ENCODE measurements around the gene ERMARD. TPM values are rescaled to one million over a fixed set of nuclear protein-coding genes. Genes with fewer than 3 reads are reported as not detected.

The ERMARD gene
- total RNA-seq, 2 experiments from 2014 or later: 23.2 to 42.3 TPM

GRCh38 chr6:169807699-169808607 is 56.5 kb downstream of the ERMARD start:
- H3K4me3 ChIP-seq (ENCODE audit: low read depth, low read length, poor library complexity, severe bottlenecking): no peak overlapping the region
- DNase-seq (ENCODE audit: low spot score): no peak
- no TSS peak for BruUV-seq (replicated peaks)
- intact Hi-C loops (cut with micrococcal nuclease; ENCODE audit: unreplicated experiment): no loop called here
- TF ChIP-seq CTCF (conservative IDR thresholded peaks at IDR 0.05; ENCODE audit: low read length): no peak
- TF ChIP-seq EZH2phosphoT487 (IDR thresholded peaks at IDR 0.05; ENCODE audit: borderline replicate concordance, low read depth, low read length): no peak
- H4K20me1 ChIP-seq (ENCODE audit: insufficient read depth, low read length): no peaks in the 10 kb centered on the region
- H3K36me3 ChIP-seq (ENCODE audit: insufficient read depth, low read length): no peaks in the 10 kb centered on the region
- H3K27ac ChIP-seq (ENCODE audit: low read depth, low read length, poor library complexity, severe bottlenecking): no peak overlapping the region
- peaks cover 9% of the 10 kb centered on the region for H3K4me1 ChIP-seq (ENCODE audit: insufficient read depth, low read length, poor library complexity, severe bottlenecking)
- POLR2A ChIA-PET: interaction anchor here (1.3 kb wide), 1 partner anchor 10 kb away, joined by 5 read pairs; no protein-coding TSS in a partner anchor
- H3K79me2 ChIP-seq (ENCODE audit: insufficient read depth, low read depth, low read length): no peaks in the 10 kb centered on the region
- no peaks in the 10 kb centered on the region for H3K9me2 ChIP-seq (ENCODE audit: insufficient read depth, low read length)
- H3K4me2 ChIP-seq (ENCODE audit: low read length): no peak overlapping the region
- CTCF ChIA-PET (ENCODE audit: unreplicated experiment): interaction anchor here (2.3 kb wide), 1 partner anchor 18 kb away, joined by 15 read pairs; no protein-coding TSS in a partner anchor
- no peaks in the 10 kb centered on the region for H3K9me3 ChIP-seq (ENCODE audit: low read length)
- H2AFZ ChIP-seq (ENCODE audit: low read length): no peak overlapping the region

- POLR2A ChIA-PET: no interaction called here
- TF ChIP-seq EZH2phosphoT487 (IDR thresholded peaks at IDR 0.05; ENCODE audit: borderline replicate concordance, low read depth, low read length): no peak
- TF ChIP-seq CTCF (conservative IDR thresholded peaks at IDR 0.05; ENCODE audit: low read length): no peak
Observed at GRCh38 chr6:169808608-169808967, 57.2 kb downstream of the ERMARD start.

GRCh38 chr6:169809386-169809785 is 58.0 kb downstream of the ERMARD start:
- TF ChIP-seq EZH2phosphoT487 (IDR thresholded peaks at IDR 0.05; ENCODE audit: borderline replicate concordance, low read depth, low read length): no peak
- TF ChIP-seq CTCF (conservative IDR thresholded peaks at IDR 0.05; ENCODE audit: low read length): no peak
- intact Hi-C loops (cut with micrococcal nuclease; ENCODE audit: unreplicated experiment): no loop called here
- no peaks in the 10 kb centered on the region for H3K4me1 ChIP-seq (ENCODE audit: insufficient read depth, low read length, poor library complexity, severe bottlenecking)

More at GRCh38 chr6:169808608-169808967, 57.2 kb downstream of the ERMARD start:
- no peak overlapping the region for H2AFZ ChIP-seq (ENCODE audit: low read length)
- H4K20me1 ChIP-seq (ENCODE audit: insufficient read depth, low read length): no peaks in the 10 kb centered on the region
- no peak overlapping the region for H3K27ac ChIP-seq (ENCODE audit: low read depth, low read length, poor library complexity, severe bottlenecking)
- no peak overlapping the region for H3K4me2 ChIP-seq (ENCODE audit: low read length)
- H3K79me2 ChIP-seq (ENCODE audit: insufficient read depth, low read depth, low read length): no peaks in the 10 kb centered on the region
- no peaks in the 10 kb centered on the region for H3K36me3 ChIP-seq (ENCODE audit: insufficient read depth, low read length)
- no peaks in the 10 kb centered on the region for H3K9me3 ChIP-seq (ENCODE audit: low read length)
- H3K9me2 ChIP-seq (ENCODE audit: insufficient read depth, low read length): no peaks in the 10 kb centered on the region
- DNase-seq (ENCODE audit: low spot score): no peak
- H3K4me3 ChIP-seq (ENCODE audit: low read depth, low read length, poor library complexity, severe bottlenecking): no peak overlapping the region
- intact Hi-C loops (cut with micrococcal nuclease; ENCODE audit: unreplicated experiment): no loop called here
- CTCF ChIA-PET (ENCODE audit: unreplicated experiment): no interaction called here
- no TSS peak for BruUV-seq (replicated peaks)
- peaks cover 3% of the 10 kb centered on the region for H3K4me1 ChIP-seq (ENCODE audit: insufficient read depth, low read length, poor library complexity, severe bottlenecking)

More at GRCh38 chr6:169809386-169809785, 58.0 kb downstream of the ERMARD start:
- H3K9me2 ChIP-seq (ENCODE audit: insufficient read depth, low read length): no peaks in the 10 kb centered on the region
- H3K9me3 ChIP-seq (ENCODE audit: low read length): no peaks in the 10 kb centered on the region
- ChIA-PET POLR2A (no interaction called here), CTCF (ENCODE audit: unreplicated experiment) (no interaction called here)
- no peak for DNase-seq (ENCODE audit: low spot score)
- no TSS peak for BruUV-seq (replicated peaks)
- no peak overlapping the region for H3K27ac ChIP-seq (ENCODE audit: low read depth, low read length, poor library complexity, severe bottlenecking)
- no peak overlapping the region for H3K4me3 ChIP-seq (ENCODE audit: low read depth, low read length, poor library complexity, severe bottlenecking)
- no peaks in the 10 kb centered on the region for H3K79me2 ChIP-seq (ENCODE audit: insufficient read depth, low read depth, low read length)
- H2AFZ ChIP-seq (ENCODE audit: low read length): no peak overlapping the region
- no peak overlapping the region for H3K4me2 ChIP-seq (ENCODE audit: low read length)
- H4K20me1 ChIP-seq (ENCODE audit: insufficient read depth, low read length): no peaks in the 10 kb centered on the region
- no peaks in the 10 kb centered on the region for H3K36me3 ChIP-seq (ENCODE audit: insufficient read depth, low read length)
